ENCODE data around the gene SLC6A5. TPM values are rescaled to one million over a fixed set of nuclear protein-coding genes. Genes with fewer than 3 reads are reported as not detected.

Gene SLC6A5
- total RNA-seq, 1 donor, result not detected

DNA sequence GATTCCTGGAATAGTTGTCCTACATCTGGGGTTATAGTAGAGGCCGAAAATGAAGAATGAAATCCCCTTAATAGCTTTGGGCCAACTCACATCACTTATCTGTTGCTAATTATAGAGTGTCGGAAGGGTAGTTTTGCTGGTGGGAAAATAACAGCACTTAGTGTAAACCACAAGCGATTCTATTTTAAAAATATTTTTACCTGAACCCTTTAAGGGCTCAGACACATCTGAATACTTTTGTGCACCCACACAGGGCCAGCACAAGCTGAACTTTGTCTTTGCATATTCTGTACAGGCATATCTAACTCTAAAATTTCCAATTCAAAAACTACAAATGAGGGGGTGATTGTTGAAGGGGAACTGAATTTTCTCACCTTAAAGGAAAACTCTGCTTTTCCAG is 27.6 kb downstream of the SLC6A5 start:
- Histone ChIP-seq H3K4me3 (ENCODE audit: low read length) (no peak overlapping the region), H3K4me1 (ENCODE audit: insufficient read depth, low read length) (no peaks in the 10 kb centered on the region), H3K27me3 (ENCODE audit: insufficient read depth, low read length) (no peaks in the 10 kb centered on the region), H3K9me3 (ENCODE audit: low read depth, low read length) (no peaks in the 10 kb centered on the region)

- no peaks in the 10 kb centered on the region for H3K4me1 ChIP-seq (ENCODE audit: insufficient read depth, low read length)
- H3K9me3 ChIP-seq (ENCODE audit: low read depth, low read length), result no peaks in the 10 kb centered on the region
- H3K27me3 ChIP-seq (ENCODE audit: insufficient read depth, low read length), result no peaks in the 10 kb centered on the region
- H3K4me3 ChIP-seq (ENCODE audit: low read length), result no peak overlapping the region
Observed at GRCh38 chr11:20627701-20628100, 28.3 kb downstream of the SLC6A5 start.

DNA sequence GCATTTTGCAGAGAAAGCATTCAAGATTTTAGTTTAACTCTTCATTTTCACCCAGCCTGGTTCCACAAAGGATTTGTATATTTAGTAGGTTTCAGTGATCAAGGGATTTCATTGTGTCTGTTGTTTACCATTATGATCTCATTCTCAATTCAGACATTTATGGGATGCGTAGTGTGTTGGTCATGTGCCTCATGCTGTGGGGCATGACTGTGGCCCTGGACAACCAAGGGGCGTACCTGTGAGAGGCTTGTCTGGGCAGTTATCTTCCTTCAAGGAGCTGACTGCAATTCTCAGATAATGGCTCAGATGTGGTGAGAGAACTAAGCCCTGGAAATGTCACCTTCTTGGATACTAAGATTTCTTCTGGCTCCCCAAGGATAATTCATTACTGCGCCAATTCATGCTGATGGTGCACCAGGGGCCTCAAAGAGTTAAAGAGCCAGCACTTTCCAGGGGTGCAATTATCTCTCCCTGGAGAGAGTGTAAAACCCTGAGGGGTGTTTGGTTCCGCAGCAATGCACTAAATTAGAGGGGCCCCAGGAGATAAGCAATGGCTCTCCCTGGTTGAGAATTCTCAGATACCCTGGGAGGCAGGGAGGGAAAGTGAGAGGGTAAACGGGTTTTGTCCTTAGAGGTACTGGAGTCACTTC is 32.2 kb downstream of the SLC6A5 start:
- H3K4me1 ChIP-seq (ENCODE audit: insufficient read depth, low read length), result no peaks in the 10 kb centered on the region
- no peak overlapping the region for H3K4me3 ChIP-seq (ENCODE audit: low read length)
- H3K27me3 ChIP-seq (ENCODE audit: insufficient read depth, low read length), result no peaks in the 10 kb centered on the region
- H3K9me3 ChIP-seq (ENCODE audit: low read depth, low read length), result no peaks in the 10 kb centered on the region

GRCh38 chr11:20632169-20632532 is 32.7 kb downstream of the SLC6A5 start:
- no peak overlapping the region for H3K4me3 ChIP-seq (ENCODE audit: low read length)
- H3K9me3 ChIP-seq (ENCODE audit: low read depth, low read length), result no peaks in the 10 kb centered on the region
- no peaks in the 10 kb centered on the region for H3K4me1 ChIP-seq (ENCODE audit: insufficient read depth, low read length)
- no peaks in the 10 kb centered on the region for H3K27me3 ChIP-seq (ENCODE audit: insufficient read depth, low read length)

- Histone ChIP-seq H3K4me1 (ENCODE audit: insufficient read depth, low read length) (no peaks in the 10 kb centered on the region), H3K27me3 (ENCODE audit: insufficient read depth, low read length) (no peaks in the 10 kb centered on the region), H3K4me3 (ENCODE audit: low read length) (no peak overlapping the region), H3K9me3 (ENCODE audit: low read depth, low read length) (no peaks in the 10 kb centered on the region)
Observed at GRCh38 chr11:20634044-20634443, 34.6 kb downstream of the SLC6A5 start.

- no peaks in the 10 kb centered on the region for H3K9me3 ChIP-seq (ENCODE audit: low read depth, low read length)
- no peaks in the 10 kb centered on the region for H3K4me1 ChIP-seq (ENCODE audit: insufficient read depth, low read length)
- no peaks in the 10 kb centered on the region for H3K27me3 ChIP-seq (ENCODE audit: insufficient read depth, low read length)
- H3K4me3 ChIP-seq (ENCODE audit: low read length), result no peak overlapping the region
Observed at GRCh38 chr11:20634781-20635180, 35.4 kb downstream of the SLC6A5 start.

DNA sequence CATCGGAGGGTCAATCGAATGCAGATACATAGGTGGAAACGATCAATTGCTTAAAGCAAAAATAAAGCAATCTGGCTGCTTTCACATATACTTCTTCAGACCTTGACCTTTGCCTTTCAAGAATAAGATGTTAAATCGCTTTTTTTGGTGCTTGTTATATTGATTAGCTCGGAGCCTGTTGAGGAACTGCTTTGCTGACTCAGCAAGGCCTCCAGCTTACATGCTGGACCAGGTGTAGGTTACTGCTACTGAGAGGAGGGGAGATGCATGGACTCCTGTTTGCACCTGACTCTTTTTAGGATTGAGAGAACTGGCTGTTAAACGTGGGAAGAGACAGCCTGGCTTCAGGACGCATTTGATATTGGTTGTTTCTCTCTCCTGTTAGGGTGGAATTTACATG is 38.7 kb downstream of the SLC6A5 start:
- no peaks in the 10 kb centered on the region for H3K27me3 ChIP-seq (ENCODE audit: insufficient read depth, low read length)
- H3K9me3 ChIP-seq (ENCODE audit: low read depth, low read length), result no peaks in the 10 kb centered on the region
- no peaks in the 10 kb centered on the region for H3K4me1 ChIP-seq (ENCODE audit: insufficient read depth, low read length)
- no peak overlapping the region for H3K4me3 ChIP-seq (ENCODE audit: low read length)

- H3K4me1 ChIP-seq (ENCODE audit: insufficient read depth, low read length), result no peaks in the 10 kb centered on the region
- no peaks in the 10 kb centered on the region for H3K27me3 ChIP-seq (ENCODE audit: insufficient read depth, low read length)
- H3K9me3 ChIP-seq (ENCODE audit: low read depth, low read length), result no peaks in the 10 kb centered on the region
- H3K4me3 ChIP-seq (ENCODE audit: low read length), result no peak overlapping the region
Observed at GRCh38 chr11:20639688-20640087, 40.3 kb downstream of the SLC6A5 start.

GRCh38 chr11:20640401-20640800 is 41.0 kb downstream of the SLC6A5 start:
- Histone ChIP-seq H3K4me1 (ENCODE audit: insufficient read depth, low read length) (no peaks in the 10 kb centered on the region), H3K9me3 (ENCODE audit: low read depth, low read length) (no peaks in the 10 kb centered on the region), H3K27me3 (ENCODE audit: insufficient read depth, low read length) (no peaks in the 10 kb centered on the region), H3K4me3 (ENCODE audit: low read length) (no peak overlapping the region)

GRCh38 chr11:20644360-20644759 is 45.0 kb downstream of the SLC6A5 start:
- Histone ChIP-seq H3K9me3 (ENCODE audit: low read depth, low read length) (no peaks in the 10 kb centered on the region), H3K4me3 (ENCODE audit: low read length) (no peak overlapping the region), H3K27me3 (ENCODE audit: insufficient read depth, low read length) (no peaks in the 10 kb centered on the region), H3K4me1 (ENCODE audit: insufficient read depth, low read length) (no peaks in the 10 kb centered on the region)

- Histone ChIP-seq H3K4me1 (ENCODE audit: insufficient read depth, low read length) (no peaks in the 10 kb centered on the region), H3K4me3 (ENCODE audit: low read length) (no peak overlapping the region), H3K27me3 (ENCODE audit: insufficient read depth, low read length) (no peaks in the 10 kb centered on the region), H3K9me3 (ENCODE audit: low read depth, low read length) (no peaks in the 10 kb centered on the region)
Observed at GRCh38 chr11:20647976-20648565, 48.7 kb downstream of the SLC6A5 start.

DNA sequence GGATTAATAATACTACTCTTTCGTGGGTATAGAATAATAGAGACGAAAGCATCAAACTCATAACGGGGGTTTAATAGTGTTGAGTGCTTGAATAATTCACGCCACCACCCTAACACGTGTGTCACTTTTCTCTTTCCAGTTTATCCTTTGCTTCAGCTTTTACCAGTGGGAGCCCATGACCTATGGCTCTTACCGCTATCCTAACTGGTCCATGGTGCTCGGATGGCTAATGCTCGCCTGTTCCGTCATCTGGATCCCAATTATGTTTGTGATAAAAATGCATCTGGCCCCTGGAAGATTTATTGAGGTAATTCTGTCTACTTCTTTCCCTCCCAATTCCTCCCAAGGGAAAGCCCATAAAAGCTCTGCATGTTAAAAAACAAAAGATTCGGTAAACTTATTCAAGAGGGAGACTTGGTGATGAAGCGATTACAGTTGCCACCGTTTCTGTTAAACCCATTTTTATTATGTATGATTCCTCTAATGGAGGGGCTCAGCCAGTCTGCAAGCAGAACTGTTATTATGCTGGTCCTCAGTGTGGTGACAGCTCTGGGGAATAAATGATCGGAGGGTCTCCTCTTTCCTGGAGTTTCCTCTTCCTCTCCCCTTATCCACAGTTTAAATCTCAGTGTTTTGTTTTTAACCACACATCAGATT is 52.9 kb downstream of the SLC6A5 start:
- peaks cover 7% of the 10 kb centered on the region for H3K27me3 ChIP-seq (ENCODE audit: insufficient read depth, low read length)
- H3K9me3 ChIP-seq (ENCODE audit: low read depth, low read length), result no peaks in the 10 kb centered on the region
- H3K4me3 ChIP-seq (ENCODE audit: low read length), result no peak overlapping the region
- no peaks in the 10 kb centered on the region for H3K4me1 ChIP-seq (ENCODE audit: insufficient read depth, low read length)

DNA sequence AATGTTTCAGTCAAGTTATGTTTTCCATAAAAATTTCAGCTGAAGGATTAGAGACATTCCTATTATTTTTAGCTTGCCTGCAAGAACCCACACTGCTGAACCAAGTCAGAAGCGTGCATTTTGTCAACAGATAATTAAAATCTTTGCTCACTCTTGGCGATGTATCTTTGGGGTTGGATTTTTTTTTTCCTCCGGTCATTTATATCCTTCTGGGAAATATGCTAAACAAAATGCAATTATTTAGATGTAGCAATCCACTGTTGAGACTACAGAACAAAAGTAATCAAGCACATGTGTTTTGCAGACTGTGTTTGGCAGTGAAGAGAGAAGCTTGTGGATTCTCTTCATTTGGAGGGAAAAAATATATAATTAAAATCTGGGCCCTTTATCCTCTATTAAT is 54.6 kb downstream of the SLC6A5 start:
- Histone ChIP-seq H3K27me3 (ENCODE audit: insufficient read depth, low read length) (peaks cover 7% of the 10 kb centered on the region), H3K4me1 (ENCODE audit: insufficient read depth, low read length) (no peaks in the 10 kb centered on the region), H3K9me3 (ENCODE audit: low read depth, low read length) (no peaks in the 10 kb centered on the region), H3K4me3 (ENCODE audit: low read length) (no peak overlapping the region)

- Histone ChIP-seq H3K4me1 (ENCODE audit: insufficient read depth, low read length) (no peaks in the 10 kb centered on the region), H3K4me3 (ENCODE audit: low read length) (no peak overlapping the region), H3K9me3 (ENCODE audit: low read depth, low read length) (no peaks in the 10 kb centered on the region), H3K27me3 (ENCODE audit: insufficient read depth, low read length) (peaks cover 7% of the 10 kb centered on the region)
Observed at GRCh38 chr11:20656901-20657300, 57.5 kb downstream of the SLC6A5 start.

DNA sequence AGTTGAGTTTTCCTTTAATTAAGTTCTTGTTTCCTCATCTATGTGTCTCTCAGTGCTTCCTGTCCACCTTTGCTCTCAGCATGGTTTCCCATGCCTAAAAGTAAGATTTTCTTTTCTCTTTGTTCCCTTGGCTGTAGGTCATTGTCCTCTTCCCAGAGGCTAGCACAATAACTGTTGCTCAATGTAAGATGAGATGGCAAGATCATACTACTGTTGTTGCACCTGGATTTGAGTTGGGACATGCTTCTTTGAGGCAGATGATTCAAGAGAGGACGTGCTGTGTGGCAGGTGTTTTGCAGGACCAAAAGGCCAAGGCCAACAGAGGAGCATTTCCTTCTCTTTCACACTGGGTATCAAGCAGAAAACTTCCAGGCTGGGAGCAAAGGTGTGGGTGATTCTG is 58.7 kb downstream of the SLC6A5 start:
- no peaks in the 10 kb centered on the region for H3K4me1 ChIP-seq (ENCODE audit: insufficient read depth, low read length)
- peaks cover 7% of the 10 kb centered on the region for H3K27me3 ChIP-seq (ENCODE audit: insufficient read depth, low read length)
- H3K4me3 ChIP-seq (ENCODE audit: low read length), result no peak overlapping the region
- no peaks in the 10 kb centered on the region for H3K9me3 ChIP-seq (ENCODE audit: low read depth, low read length)

DNA sequence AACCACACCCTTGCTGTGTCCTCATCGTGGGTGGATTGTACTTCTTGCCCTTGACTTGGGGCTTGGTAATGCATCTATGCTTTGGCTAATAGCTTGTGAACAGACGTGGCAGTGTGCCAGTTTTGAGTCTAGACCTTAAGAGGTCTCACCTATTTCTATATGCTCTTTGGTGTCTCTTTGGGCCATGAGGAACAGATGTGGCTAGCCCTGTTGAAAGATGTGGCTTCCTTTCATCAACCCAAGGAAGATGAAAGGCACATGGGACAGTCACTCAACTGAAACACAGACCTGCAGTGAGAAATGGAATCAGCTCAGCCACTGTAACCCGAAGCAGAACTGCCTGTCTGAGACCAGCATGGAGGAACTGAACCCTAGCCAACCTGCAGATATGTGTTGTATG is 62.0 kb downstream of the SLC6A5 start:
- no peak overlapping the region for H3K4me3 ChIP-seq (ENCODE audit: low read length)

More for the DNA sequence above, 62.0 kb downstream of the SLC6A5 start:
- H3K4me1 ChIP-seq (ENCODE audit: insufficient read depth, low read length), result no peaks in the 10 kb centered on the region
- no peaks in the 10 kb centered on the region for H3K9me3 ChIP-seq (ENCODE audit: low read depth, low read length)
- peaks cover 7% of the 10 kb centered on the region for H3K27me3 ChIP-seq (ENCODE audit: insufficient read depth, low read length)

All from mononuclear cell (primary cell).